Progenitor cell of endocrine pancreas (in vitro differentiated cells): ENCODE data around the gene CD59. TPM values are rescaled to one million over a fixed set of nuclear protein-coding genes. Genes with fewer than 3 reads are reported as not detected.
A peak's percentile ranks its signal among the peaks of the same experiment; 100 is the strongest.

Experiments used
- DNase-seq: peaks from one replicate; pipeline ENCODE4 v3.0.0; 2021; ENCODE audit warnings: low spot score; ENCODE audit not compliant: unreplicated experiment
- H3K27ac Mint-ChIP-seq: 2 replicates; pipeline ENCODE4 v1.8.0; 2021; ENCODE audit warnings: mild to moderate bottlenecking, moderate library complexity, mixed read lengths
- H3K27me3 Mint-ChIP-seq: 2 replicates; pipeline ENCODE4 v1.8.0; 2021; ENCODE audit warnings: mixed read lengths
- H3K36me3 Mint-ChIP-seq: 2 replicates; pipeline ENCODE4 v1.8.0; 2022; ENCODE audit warnings: mixed read lengths; ENCODE audit not compliant: insufficient read depth
- H3K4me1 Mint-ChIP-seq: 2 replicates; pipeline ENCODE4 v1.8.0; 2021; ENCODE audit warnings: low read depth, mixed read lengths
- H3K4me3 Mint-ChIP-seq: 2 replicates; pipeline ENCODE4 v1.8.0; 2021; ENCODE audit warnings: low read depth, mild to moderate bottlenecking, moderate library complexity, mixed read lengths
- H3K9me3 Mint-ChIP-seq: 2 replicates; pipeline ENCODE4 v1.8.0; 2021; ENCODE audit warnings: low read depth, mixed read lengths
- long read RNA-seq: library from polyadenylated mRNA; unstranded; transcript quantifications from one replicate; pipeline ENCODE4 v2.0.0, GENCODE V29; 2020
- total RNA-seq: library from RNA; stranded (reverse); gene quantifications from 2 replicates; pipeline ENCODE4 v1.2.1, GENCODE V29; 2021
- TF ChIP-seq, protein P1 (sequence below): fragments of 200-600 bp; sonication (generic); IDR thresholded peaks from one replicate; pipeline ENCODE4 v1.5.0; 2021; ENCODE audit warnings: antibody characterized with exemption, mild to moderate bottlenecking; ENCODE audit not compliant: unreplicated experiment

CD59 gene, protein sequence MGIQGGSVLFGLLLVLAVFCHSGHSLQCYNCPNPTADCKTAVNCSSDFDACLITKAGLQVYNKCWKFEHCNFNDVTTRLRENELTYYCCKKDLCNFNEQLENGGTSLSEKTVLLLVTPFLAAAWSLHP
- total RNA-seq, result 214 and 218 TPM in 2 replicates
- long read RNA-seq, full-length matches to known transcripts, result 568 of 622 reads
- long read RNA-seq, partial matches to known transcripts, result 20 of 622 reads
- long read RNA-seq, other reads (novel, unspliced or antisense), result 34 of 622 reads

DNA sequence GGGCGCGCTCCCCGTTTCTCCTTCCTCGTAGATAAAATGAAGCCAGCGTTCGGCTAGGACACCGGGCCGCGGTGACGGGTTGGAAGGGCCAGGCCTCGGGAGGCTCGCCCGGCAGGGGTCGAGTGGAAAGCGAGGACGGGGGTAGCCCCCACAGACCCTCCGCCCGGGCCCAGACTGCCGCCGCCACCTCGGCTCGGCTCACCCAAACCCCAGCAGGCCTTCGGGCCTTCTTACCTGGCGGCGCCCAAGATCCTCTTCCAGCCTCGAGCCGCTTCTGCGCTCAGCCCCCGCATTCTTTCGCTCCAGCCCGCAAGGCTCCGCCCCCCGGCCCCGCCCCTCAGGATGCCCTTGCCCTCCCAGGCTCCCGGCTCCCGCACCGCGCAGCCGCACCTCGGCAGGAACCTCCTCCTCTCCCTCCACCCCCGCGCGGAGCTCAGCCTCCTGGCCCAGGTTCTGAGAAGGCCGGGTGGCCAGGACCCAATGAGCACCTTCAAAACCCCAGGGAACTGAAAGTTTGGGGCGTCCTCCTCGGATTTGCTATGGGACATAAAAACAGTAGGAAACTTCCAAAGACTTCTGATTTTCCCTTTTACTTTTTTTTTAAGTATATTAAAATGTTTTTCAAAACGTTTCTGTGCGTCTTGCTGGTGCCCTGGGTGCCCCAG is at the start of gene CD59:
Gene CD59 (minus strand): TSS at position 276 of the 665 bp plus-strand sequence. CDS start 13,978 bp downstream, outside the sequence.
- DNase-seq, result peak; percentile 96
- H3K4me1 Mint-ChIP-seq, result peaks cover 23% of the 10 kb centered on the region
- TF ChIP-seq, protein P1, sequence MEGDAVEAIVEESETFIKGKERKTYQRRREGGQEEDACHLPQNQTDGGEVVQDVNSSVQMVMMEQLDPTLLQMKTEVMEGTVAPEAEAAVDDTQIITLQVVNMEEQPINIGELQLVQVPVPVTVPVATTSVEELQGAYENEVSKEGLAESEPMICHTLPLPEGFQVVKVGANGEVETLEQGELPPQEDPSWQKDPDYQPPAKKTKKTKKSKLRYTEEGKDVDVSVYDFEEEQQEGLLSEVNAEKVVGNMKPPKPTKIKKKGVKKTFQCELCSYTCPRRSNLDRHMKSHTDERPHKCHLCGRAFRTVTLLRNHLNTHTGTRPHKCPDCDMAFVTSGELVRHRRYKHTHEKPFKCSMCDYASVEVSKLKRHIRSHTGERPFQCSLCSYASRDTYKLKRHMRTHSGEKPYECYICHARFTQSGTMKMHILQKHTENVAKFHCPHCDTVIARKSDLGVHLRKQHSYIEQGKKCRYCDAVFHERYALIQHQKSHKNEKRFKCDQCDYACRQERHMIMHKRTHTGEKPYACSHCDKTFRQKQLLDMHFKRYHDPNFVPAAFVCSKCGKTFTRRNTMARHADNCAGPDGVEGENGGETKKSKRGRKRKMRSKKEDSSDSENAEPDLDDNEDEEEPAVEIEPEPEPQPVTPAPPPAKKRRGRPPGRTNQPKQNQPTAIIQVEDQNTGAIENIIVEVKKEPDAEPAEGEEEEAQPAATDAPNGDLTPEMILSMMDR, result no peak
- H3K4me3 Mint-ChIP-seq, result peak within 1 kb of the TSS; percentile 90
- peaks cover 10% of the 10 kb centered on the region for H3K36me3 Mint-ChIP-seq
- peak within 1 kb of the TSS; percentile 98 for H3K27ac Mint-ChIP-seq
- H3K27me3 Mint-ChIP-seq, result peaks cover 5% of the 10 kb centered on the region
- H3K9me3 Mint-ChIP-seq, result no peaks in the 10 kb centered on the region

DNA sequence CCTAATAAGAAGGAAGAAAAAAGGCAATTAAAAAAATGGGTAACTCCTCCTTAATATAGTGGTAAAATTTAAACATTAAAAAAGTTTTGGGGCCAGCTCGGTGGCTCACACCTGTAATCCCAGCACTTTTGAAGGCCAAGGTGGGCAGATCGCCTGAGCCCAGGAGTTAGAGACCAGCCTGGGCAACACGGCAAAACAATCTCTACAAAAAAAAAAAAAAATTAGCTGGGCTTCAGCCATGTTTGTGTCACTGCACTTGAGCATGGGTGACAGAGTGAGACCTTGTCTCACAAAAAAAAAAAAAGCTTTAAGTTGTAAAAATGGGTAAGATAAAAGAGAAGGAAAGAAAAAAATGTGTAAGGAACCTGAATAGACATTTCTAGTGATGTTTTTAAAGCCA is 49.4 kb upstream of the CD59 start:
- H3K4me3 Mint-ChIP-seq, result no peak overlapping the region
- peaks cover 4% of the 10 kb centered on the region for H3K4me1 Mint-ChIP-seq
- no peak overlapping the region for H3K27ac Mint-ChIP-seq
- H3K9me3 Mint-ChIP-seq, result peaks cover 3% of the 10 kb centered on the region
- no peaks in the 10 kb centered on the region for H3K36me3 Mint-ChIP-seq
- no peak for DNase-seq
- TF ChIP-seq, protein P1, result no peak
- peaks cover 41% of the 10 kb centered on the region for H3K27me3 Mint-ChIP-seq

DNA sequence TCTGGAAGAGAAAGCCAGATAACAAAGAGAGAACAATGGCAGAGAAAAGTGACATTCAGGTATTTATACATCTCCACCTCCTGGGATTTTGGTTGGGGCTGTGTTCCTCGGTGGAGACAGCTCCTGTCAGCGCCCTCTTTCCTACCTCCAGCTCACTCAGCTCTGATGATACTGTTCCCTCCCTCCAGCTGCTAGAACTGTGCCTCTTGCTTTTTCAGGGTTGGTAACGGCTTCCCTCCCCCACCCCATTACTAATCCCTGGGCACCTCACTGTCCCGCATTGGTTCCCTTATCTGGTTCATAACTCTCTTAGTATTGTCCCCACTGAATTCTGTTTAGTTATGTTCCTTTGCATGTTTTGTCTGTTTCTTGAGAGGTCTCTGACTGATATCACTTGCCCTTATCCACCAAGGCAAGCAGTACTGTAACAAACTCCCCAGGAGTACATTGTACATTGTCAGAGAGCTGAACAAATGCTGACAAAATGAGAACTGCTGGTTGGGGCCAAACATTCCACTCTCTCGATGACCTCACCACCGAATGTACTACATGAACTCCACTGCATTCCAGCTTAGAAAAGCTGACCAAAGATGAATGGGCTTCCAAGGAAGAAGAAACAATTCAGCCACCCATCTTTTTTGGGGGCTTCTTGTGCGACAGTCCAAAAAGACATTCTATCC is 43.8 kb upstream of the CD59 start:
- peaks cover 63% of the 10 kb centered on the region for H3K27me3 Mint-ChIP-seq
- H3K4me3 Mint-ChIP-seq, result no peak overlapping the region
- TF ChIP-seq, protein P1, result no peak
- no peaks in the 10 kb centered on the region for H3K36me3 Mint-ChIP-seq
- H3K27ac Mint-ChIP-seq, result peak overlapping the region; percentile 22
- no peak for DNase-seq
- peaks cover 7% of the 10 kb centered on the region for H3K4me1 Mint-ChIP-seq
- no peaks in the 10 kb centered on the region for H3K9me3 Mint-ChIP-seq

DNA sequence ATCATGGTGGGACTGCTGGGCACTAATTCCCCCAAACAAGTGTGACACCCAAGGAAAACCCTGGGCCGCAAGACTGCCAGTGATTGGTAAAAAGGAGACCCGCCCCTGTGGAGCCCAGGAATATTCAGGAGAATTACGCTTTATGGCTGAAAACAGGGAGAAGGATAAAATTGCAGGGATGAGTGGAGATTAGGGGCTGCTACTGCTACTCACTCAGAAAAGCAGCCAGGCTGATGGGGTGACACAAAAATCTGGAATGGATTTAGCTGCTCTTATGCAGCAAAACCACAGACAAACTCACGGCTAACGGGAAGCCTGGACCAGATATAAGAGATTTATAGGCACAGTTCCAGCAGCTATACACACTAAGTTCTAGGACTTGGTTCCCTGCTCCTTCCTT is 42.5 kb upstream of the CD59 start:
- DNase-seq, result no peak
- H3K36me3 Mint-ChIP-seq, result no peaks in the 10 kb centered on the region

DNA sequence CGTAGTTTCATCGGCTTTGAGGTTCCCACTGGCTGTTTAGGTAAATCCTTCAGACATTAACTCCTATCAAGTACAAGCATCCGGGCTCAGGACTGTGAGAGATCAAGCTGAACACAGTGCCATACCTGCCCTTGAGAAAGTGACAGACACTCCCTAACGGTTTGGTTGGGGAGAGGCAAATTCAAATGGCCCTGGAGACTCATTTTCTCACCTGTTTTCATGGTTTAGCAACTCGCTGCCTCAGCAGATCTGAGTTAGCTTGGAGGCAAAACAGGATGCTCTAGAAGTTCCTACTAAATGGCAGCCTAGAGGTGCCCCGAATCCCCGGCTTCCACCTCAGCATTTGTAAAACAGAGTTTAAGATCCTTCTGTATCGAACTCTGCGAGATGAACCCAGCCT is 41.7 kb upstream of the CD59 start:
- peaks cover 12% of the 10 kb centered on the region for H3K4me1 Mint-ChIP-seq
- TF ChIP-seq, protein P1, result no peak
- H3K4me3 Mint-ChIP-seq, result no peak overlapping the region
- no peak for DNase-seq
- H3K27ac Mint-ChIP-seq, result no peak overlapping the region
- H3K36me3 Mint-ChIP-seq, result no peaks in the 10 kb centered on the region
- H3K9me3 Mint-ChIP-seq, result no peaks in the 10 kb centered on the region
- peaks cover 59% of the 10 kb centered on the region for H3K27me3 Mint-ChIP-seq

More for the DNA sequence above, 42.5 kb upstream of the CD59 start:
- TF ChIP-seq, protein P1, result no peak
- H3K27ac Mint-ChIP-seq, result no peak overlapping the region
- H3K27me3 Mint-ChIP-seq, result peaks cover 65% of the 10 kb centered on the region
- no peak overlapping the region for H3K4me3 Mint-ChIP-seq
- peaks cover 7% of the 10 kb centered on the region for H3K4me1 Mint-ChIP-seq
- H3K9me3 Mint-ChIP-seq, result no peaks in the 10 kb centered on the region
